ENCODE measurements around the gene KDM2B.
"Not testable (repeated sequence)": the region's sequence is repeated elsewhere in the genome, so short reads cannot be mapped to it uniquely, and the experiment has no call there.

The KDM2B gene

GRCh38 chr12:121391619-121392324 lies 189.1 kb downstream of the KDM2B start:
- no peak for DNase-seq (ENCODE audit: low read depth in 2 of 2, low spot score in 1 of 2)

GRCh38 chr12:121390856-121391255 lies 190.0 kb downstream of the KDM2B start:
- no peak for DNase-seq (ENCODE audit: low read depth in 2 of 2, low spot score in 1 of 2)

- no peak for DNase-seq (ENCODE audit: low read depth in 2 of 2, low spot score in 1 of 2)
These were observed 192.3 kb downstream of the KDM2B start for GRCh38 chr12:121388421-121388981.

- DNase-seq (ENCODE audit: low read depth in 2 of 2, low spot score in 1 of 2), result not testable (repeated sequence)
These were observed 195.9 kb downstream of the KDM2B start for GRCh38 chr12:121384891-121385290.

- DNase-seq (ENCODE audit: low read depth in 2 of 2, low spot score in 1 of 2), result no peak
These were observed 197.2 kb downstream of the KDM2B start for GRCh38 chr12:121383601-121384021.

- DNase-seq (ENCODE audit: low read depth in 2 of 2, low spot score in 1 of 2), result no peak
These were observed 200.9 kb downstream of the KDM2B start for GRCh38 chr12:121379945-121380344.

Measured in stimulated activated CD8-positive, alpha-beta memory T cell treated with anti-CD3 and anti-CD28 coated beads, Interleukin-4, amount 100 ng/mL, for 4 hours (primary cell).